BE2C (cell line): Measurements from ENCODE around the gene FAM83C.
A peak's percentile ranks its signal among the peaks of the same experiment; 100 is the strongest.
"Not testable (repeated sequence)": the region's sequence is repeated elsewhere in the genome, so short reads cannot be mapped to it uniquely, and the experiment has no call there.

Experiments used
- DNase-seq: peaks from one replicate; pipeline ENCODE4 v3.0.0-alpha.2; 2020
- H3K27me3 ChIP-seq: fragments of 250-450 bp; sonication (Bioruptor Pico); 2 replicates; pipeline ENCODE4 v1.5.1; 2020; ENCODE audit warnings: mild to moderate bottlenecking
- H3K36me3 ChIP-seq: fragments of 250-450 bp; sonication (Bioruptor Pico); 2 replicates; pipeline ENCODE4 v1.5.1; 2020; ENCODE audit warnings: mild to moderate bottlenecking
- H3K4me1 ChIP-seq: fragments of 250-450 bp; sonication (Bioruptor Pico); 2 replicates; pipeline ENCODE4 v1.5.1; 2020
- H3K4me3 ChIP-seq: 2 replicates; pipeline ENCODE4 v1.5.1; 2011; ENCODE audit warnings: low read depth, low read length
- H3K9me3 ChIP-seq: fragments of 250-450 bp; sonication (Bioruptor Pico); 2 replicates; pipeline ENCODE4 v1.5.1; 2020
- CTCF ChIP-seq: IDR thresholded peaks from 2 replicates; pipeline ENCODE4 v1.5.1; 2012; ENCODE audit warnings: mild to moderate bottlenecking, low read depth, low read length

Gene FAM83C

GRCh38 chr20:35270021-35270902, 22.0 kb downstream of the FAM83C start:
- Histone ChIP-seq H3K4me3 (no peak overlapping the region), H3K27me3 (no peaks in the 10 kb centered on the region), H3K9me3 (no peaks in the 10 kb centered on the region), H3K36me3 (no peaks in the 10 kb centered on the region), H3K4me1 (no peaks in the 10 kb centered on the region)
- DNase-seq, result no peak
- TF ChIP-seq CTCF, result no peak

GRCh38 chr20:35269055-35269781, 23.0 kb downstream of the FAM83C start:
- H3K4me1 ChIP-seq, result no peaks in the 10 kb centered on the region
- no peaks in the 10 kb centered on the region for H3K27me3 ChIP-seq
- peak; percentile 86 for DNase-seq
- TF ChIP-seq CTCF, result peak; percentile 93
- no peaks in the 10 kb centered on the region for H3K36me3 ChIP-seq
- H3K4me3 ChIP-seq, result no peak overlapping the region
- no peaks in the 10 kb centered on the region for H3K9me3 ChIP-seq

GRCh38 chr20:35267092-35267491, 25.1 kb downstream of the FAM83C start:
- no peak for DNase-seq
- Histone ChIP-seq H3K27me3 (no peaks in the 10 kb centered on the region), H3K4me3 (no peak overlapping the region), H3K9me3 (no peaks in the 10 kb centered on the region), H3K36me3 (no peaks in the 10 kb centered on the region), H3K4me1 (no peaks in the 10 kb centered on the region)
- no peak for TF ChIP-seq CTCF

- H3K4me1 ChIP-seq, result no peaks in the 10 kb centered on the region
- no peak for DNase-seq
- no peak overlapping the region for H3K4me3 ChIP-seq
Measured at GRCh38 chr20:35264755-35265154, 27.5 kb downstream of the FAM83C start.

GRCh38 chr20:35263532-35264341, 28.5 kb downstream of the FAM83C start:
- Histone ChIP-seq H3K4me3 (no peak overlapping the region), H3K4me1 (no peaks in the 10 kb centered on the region)
- no peak for TF ChIP-seq CTCF

More at GRCh38 chr20:35264755-35265154, 27.5 kb downstream of the FAM83C start:
- TF ChIP-seq CTCF, result peak; percentile 35
- no peaks in the 10 kb centered on the region for H3K27me3 ChIP-seq
- H3K36me3 ChIP-seq, result no peaks in the 10 kb centered on the region
- H3K9me3 ChIP-seq, result no peaks in the 10 kb centered on the region

GRCh38 chr20:35262731-35263531, 29.3 kb downstream of the FAM83C start:
- not testable (repeated sequence) for DNase-seq, H3K9me3 ChIP-seq, H3K4me1 ChIP-seq, H3K27me3 ChIP-seq, H3K4me3 ChIP-seq, H3K36me3 ChIP-seq

More at GRCh38 chr20:35263532-35264341, 28.5 kb downstream of the FAM83C start:
- H3K9me3 ChIP-seq, result no peaks in the 10 kb centered on the region
- H3K36me3 ChIP-seq, result no peaks in the 10 kb centered on the region
- H3K27me3 ChIP-seq, result no peaks in the 10 kb centered on the region
- DNase-seq, result no peak

GRCh38 chr20:35262321-35262720, 29.9 kb downstream of the FAM83C start:
- H3K36me3 ChIP-seq, result not testable (repeated sequence)

More at GRCh38 chr20:35262321-35262720, 29.9 kb downstream of the FAM83C start:
- H3K27me3 ChIP-seq, H3K4me1 ChIP-seq, DNase-seq, H3K4me3 ChIP-seq, H3K9me3 ChIP-seq: not testable (repeated sequence)
